Tongue (tissue), 2 donors: ENCODE results near the gene MAL. TPM values are rescaled to one million over a fixed set of nuclear protein-coding genes. Genes with fewer than 3 reads are reported as not detected.

ENCODE experiments used
- DNase-seq: peaks from one replicate; pipeline ENCODE4 v3.0.0-alpha.2; 2015
- total RNA-seq: library from RNA; depleted of rRNA; stranded (reverse); fragments of >200 nt; gene quantifications from one replicate; pipeline ENCODE4 v1.2.3, GENCODE V29; 2014

MAL gene
- 16.9 TPM for total RNA-seq

DNA sequence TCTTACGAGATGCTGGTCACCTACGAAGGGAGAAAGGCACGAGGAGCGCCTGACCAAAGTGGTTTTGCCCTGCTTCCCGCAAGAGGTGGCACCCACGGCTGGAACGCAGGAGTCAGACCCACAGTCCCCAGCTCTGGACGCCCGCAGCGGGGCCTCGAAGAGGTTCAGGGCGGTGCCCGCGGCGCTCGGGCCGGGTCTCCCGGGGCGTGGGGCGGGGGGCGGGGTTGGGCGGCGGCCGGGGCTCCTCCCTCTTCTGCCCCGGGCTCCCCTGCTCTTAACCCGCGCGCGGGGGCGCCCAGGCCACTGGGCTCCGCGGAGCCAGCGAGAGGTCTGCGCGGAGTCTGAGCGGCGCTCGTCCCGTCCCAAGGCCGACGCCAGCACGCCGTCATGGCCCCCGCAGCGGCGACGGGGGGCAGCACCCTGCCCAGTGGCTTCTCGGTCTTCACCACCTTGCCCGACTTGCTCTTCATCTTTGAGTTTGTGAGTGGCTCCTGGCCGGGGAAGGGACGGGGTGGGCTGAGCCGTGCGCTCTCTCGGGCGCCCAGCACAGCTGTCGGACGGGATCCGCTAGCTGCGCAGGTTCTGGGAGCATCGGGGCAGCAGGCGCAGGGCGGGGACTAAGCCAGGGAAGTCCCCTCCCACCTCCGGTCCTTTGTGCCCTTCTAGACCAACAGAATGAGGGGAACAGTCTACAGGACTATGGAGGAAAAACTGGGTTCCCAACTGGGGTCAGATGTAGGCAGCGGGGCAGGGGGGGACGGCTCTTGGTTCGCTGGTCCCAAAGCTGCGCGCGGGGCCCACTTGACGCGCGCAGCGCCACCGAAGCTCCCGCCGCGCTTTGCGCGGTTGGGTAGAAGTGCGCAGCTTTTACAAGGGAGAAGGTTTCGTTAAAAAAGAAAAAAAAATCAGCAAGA lies at the start of gene MAL:
Gene MAL, plus strand, starts transcription at position 303 of the 914 bp plus-strand sequence. Its CDS starts 85 bp downstream, at position 388.
- DNase-seq = peak; percentile 56

GRCh38 chr2:94977826-94978225 lies 47.7 kb upstream of the MAL start:
- no peak for DNase-seq

DNA sequence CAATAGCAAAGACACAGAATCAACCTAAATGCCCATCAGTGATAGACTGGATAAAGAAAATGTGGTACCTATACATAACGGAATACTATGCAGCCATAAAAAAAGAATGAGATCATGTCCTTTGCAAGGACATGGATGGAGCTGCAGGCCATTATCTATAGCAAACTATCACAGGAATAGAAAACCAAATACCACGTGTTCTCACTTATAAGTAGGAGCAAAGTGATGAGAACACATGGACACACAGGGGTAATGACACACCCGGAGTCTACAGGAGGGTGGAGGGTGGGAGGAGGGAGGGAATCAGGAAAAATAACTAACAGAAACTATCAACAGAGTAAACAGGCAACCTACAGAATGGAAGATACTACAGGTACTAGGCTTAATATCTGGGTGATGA lies 46.6 kb upstream of the MAL start:
- no peak for DNase-seq

DNA sequence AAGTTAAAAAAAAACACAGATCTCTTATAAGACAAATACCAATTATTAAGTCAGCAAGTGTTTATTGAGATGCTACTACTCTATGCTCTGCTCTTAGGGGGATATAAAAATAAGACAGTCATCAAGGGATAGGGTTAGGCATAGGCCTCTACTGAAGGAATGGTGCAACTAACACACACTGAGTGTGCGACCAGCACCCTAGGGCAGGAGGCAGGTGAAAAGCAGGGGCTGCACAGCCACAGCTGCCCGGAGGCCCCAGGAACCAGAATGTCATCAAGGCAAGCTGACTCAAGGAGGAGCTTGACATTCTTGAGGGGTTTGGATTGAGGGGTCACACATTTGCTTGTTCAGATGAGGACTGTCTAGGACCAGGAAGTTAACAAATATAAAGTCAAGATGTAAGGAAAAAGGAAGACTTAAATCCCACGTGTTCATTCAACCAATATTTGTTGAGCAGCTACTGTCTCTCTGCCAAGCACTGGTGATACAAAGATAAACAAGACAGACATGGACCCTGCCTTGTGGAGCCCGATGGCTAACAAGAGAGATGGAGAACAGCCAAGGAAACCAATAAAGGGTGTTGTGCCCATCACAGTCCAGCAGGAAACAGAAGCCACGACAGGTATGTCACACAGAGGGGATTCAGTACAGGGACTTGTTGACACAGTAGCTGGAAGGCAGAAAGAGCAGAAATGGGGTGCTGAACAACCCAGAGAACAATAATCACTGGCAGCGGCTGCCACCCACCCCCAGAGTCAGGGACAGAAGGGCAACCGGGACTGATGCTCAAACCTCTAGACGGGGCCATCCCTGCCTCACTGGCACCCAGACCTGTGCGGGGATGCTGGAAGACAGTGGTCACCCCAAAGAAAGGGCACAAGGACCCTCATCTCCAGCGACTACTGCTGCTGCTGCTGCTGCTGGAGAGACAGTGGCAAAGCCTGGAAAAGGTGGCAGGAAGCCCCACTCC lies 45.8 kb upstream of the MAL start:
- DNase-seq = no peak

DNA sequence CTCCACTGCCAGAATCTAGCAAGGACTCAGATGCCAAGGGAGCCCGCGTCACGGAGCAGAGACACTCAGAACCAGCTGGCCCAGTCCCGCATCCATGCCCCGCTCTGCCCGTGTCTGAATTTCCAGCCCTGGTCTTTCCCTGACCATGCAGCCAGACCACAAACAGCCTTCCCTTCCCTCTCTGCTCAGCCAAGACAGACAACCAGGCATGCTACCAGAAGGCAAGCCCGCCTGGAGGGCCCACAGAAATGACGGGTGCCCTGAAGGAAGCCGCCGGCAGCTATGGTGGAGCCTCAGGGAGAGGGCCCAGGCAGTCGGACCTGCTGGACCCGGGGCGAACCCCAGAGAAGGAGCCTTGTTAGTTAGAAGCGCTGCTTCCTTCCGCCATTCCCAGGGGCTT lies 45.1 kb upstream of the MAL start:
- DNase-seq = no peak

DNA sequence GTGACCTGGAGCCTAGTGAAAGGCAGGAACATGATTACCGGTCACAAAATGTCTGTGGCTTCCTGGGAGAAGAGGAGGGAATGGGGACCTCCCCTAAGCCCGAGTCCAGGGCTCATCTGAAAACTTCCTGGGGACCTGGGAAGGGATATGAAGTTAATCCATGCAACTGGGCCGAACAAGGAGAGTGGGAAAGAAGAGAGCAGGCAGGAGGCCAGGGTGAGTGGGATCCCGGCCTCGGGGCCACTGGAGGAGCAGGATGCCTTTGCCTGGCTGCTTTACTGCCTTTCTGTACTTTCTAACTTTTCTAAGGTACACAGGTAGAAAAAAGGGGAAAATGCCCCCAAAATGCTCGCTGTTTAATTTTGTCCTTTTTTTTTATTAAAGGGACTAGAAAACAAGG lies 43.4 kb upstream of the MAL start:
- DNase-seq = no peak

- DNase-seq = no peak
Observed at GRCh38 chr2:94982675-94983074, 42.8 kb upstream of the MAL start.

DNA sequence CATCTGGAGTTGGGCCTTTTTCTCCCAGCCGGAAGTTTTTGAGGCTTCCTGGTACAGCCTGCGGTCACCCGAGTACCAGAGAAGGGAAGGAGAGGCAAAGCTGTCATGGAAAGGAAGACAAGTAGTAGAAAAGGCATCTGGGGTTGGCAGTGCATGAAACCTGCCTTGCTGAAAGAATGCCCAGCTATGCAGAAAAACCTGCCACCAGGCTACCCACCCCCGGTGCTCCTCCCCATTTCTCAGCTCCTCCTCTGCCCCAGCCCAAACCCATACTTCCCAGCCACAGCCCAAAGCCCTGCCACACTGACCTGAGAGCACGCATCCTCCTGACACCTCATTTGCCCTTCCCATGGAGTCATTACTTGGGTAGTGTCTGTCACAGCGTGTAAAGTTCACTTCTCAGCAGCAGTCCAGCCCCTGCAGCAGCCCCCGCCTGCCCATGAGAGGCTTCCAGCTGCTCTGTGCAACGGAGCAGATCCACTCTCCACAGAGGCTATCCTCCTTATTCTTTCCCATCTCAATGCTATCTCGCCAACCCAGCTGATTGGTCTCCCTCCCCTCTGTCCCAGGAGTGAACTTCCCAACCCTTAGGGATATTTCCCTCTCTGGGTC lies 40.4 kb upstream of the MAL start:
- DNase-seq = no peak

DNA sequence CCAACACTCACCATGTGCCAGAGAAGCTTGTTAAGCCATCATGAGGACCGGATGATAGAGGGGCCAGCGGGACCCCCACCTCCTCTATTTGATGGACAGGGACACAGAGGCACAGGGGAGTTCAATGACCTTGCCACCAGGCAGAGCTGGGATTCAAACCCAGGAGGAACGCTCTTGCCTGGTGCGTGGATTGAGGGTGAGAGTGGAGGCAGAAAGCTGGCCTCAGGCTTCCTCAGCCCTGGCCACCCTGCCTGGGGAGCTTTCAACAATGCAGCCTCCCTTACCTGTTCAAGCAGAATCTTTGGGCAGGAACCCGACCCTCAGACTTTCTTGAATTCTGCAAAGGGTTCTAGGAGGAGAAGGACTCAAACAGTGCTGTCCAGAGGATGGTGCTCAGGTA lies 39.9 kb upstream of the MAL start:
- no peak for DNase-seq

DNA sequence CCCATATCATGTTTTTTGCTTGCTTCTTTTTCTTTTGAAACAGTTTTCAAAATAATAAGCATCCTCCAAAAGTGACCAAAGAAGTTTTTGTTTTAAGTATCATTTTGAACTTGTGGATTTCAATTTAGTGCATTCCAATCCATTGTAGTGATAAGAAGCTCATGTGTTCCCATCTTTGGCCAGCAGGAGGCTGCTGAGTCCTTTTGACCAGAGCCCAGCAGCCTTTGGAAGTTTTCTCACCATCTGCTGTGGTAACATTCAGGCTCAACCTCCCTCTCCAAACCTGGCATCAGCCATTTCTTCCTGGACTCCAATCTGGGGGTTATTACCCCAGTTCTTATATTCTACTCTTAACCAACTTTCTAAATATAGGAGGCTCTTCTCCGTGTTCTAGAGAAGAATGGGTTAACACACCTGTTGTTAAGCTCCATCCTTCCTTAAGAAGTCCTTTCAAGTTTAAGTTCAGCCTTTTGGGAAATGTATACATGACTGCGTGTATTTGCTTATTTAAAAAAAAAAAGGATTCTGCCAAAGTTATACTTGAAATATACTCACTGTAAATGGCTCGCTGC lies 39.0 kb upstream of the MAL start:
- DNase-seq = peak; percentile 79

DNA sequence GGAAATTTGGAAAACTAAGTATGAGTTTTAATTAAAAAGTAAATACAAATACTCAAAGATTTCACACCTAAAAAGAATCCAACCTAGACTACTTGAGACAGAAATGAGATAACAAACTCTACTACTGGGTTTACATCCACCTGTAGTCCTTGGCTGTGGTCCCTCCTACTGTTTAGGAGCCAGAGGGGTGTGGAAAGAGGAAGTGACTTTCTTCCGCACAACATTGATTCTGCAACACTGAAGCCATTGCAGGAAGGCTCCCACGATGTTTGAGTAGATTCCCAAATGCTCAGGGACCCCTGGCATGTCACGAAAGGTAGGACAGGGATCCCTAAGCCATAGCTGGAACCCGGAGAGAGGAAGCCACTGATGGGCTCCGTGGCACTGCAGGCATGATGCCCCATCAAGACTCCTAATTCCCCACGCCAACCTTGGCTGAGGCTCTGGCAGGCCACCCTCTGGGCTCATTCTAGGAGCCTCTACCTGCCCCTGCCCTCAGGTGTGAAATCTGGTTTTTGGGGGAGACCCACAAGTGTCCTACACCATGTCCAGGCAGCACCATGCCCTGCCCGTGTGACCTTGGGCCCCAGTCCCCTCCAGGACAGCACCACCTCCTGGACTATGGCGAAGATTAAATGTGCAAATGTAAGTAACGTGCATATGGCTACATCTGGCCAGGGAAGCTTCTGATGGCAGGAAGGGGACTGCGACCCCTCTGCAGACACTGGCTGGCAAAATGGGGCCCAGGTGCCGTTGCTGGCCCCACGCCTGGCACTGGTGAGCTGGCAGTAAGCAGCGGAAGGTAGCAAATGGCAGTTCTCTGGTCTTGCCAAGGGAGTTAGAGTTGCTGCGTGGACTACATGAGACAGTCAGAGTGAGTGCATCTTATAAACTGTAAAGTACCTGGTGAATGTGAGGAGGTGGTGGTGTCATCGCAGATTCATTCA lies 38.2 kb upstream of the MAL start:
- no peak for DNase-seq

DNA sequence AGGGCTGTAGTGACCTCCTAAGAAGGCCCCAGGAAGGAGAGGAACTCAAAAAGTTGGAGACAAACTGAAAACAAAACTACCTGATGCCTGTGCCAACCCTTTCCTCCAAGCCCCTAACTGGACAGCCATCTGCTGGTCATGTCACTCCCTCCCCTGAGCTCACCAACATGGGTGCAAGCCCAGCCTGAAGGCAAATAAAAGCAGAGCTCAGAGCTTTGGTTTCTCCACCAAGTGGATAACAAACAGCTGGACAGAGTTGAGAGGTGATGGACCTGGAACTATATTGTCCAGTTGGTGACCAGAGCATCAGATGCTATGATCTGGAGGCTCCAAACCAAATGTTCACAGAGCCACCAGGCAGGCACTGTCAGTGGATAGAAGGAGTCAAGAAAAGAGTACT lies 34.6 kb upstream of the MAL start:
- DNase-seq = no peak

DNA sequence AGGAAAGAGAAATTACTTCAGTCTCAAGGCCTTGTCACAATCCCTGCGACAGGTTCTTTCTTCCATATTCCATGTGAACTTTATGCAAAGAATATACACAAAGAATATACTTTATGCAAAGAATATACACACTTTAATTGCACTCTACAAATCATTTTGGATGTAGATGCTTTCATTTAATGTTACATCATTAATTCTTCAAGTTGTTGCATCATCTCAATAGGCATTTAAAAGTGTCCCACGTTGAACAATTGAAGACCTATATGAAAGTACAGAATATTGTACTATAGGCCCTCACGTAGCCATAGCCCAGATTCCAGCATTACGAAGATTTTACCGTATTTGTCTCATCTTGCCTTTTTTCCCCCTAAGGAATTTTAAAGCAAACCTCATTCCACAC lies 33.1 kb upstream of the MAL start:
- DNase-seq = no peak

DNA sequence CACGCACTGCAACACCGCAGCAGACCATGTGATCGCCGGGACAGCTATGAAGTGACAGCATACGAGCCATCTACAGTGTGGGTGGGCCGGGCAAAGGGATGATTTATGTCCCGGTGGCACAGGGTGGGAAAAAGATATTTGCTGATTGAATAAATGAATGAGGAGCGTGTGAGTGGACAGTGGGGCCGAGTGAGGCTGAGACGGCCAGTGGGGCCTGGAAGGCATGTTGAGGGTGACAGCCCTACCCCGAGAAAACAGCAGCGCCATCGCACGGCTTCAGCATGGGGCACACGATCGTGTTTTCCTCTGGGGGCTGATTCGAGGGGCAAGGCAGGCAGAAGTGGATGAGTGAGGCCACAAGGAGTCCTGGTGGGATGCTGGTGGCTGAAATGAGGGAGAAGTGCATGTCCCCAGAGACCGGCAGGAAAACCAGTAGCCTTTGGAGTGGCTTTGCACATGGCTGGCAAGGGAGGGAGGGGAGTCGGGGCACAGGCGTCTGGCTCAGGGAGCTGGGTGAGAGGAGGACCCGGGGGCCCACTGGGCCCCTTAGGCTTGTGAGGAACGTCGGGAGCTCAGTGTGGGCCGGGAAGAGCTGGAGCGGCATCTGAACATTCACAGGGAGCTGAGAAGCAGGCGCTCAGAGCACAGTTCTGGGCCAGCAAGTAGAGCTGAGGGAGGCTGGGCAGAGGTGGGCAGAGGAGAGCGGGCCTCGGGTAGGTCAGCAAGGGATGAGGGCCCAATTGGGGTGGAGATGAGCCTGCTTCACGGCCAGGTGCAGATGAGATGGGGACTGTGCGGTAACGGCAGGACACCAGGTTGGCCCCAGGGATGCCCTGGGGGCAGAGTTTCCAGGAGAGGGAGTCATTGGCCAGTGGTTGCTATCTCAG lies 32.1 kb upstream of the MAL start:
- no peak for DNase-seq

DNA sequence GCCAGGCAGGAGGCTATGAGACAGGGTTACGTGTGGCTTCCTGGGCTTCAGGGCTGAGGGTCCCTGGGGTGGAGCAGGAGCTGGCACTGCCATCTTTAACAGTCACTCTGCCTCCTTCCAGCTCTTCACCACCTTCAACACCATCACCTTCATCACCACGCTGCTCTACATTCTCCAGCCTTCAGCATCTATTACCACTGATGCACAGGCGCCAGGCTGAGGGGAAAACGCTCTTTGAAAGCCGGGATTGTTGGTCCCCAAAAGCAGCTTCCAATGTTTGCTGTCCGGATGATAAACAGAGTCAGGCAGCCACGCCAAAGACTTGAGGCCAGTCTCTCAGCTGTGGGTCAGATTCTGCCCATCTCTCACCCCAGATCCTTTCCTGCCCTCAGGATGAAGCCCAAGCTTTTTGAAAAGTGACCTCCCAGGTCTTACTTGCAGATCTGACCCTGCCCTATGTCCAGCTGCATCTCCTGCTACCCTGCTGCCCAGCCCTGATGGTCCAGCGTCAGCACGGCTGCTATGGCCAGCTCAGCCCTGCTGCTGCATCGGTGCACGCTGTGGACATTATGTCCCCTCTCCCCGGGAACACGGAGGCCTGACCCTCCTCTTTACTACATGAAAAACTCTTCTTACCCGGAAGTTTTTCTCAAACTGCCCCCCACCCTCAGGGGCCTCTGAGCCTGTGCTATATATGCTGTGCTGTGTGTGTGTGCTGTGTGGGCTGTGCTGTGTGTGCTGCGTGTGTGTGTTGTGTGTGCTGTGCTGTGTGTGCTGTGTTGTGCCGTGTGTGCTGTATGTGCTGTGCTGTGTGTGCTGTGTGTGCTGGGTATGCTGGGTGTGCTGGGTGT lies 31.2 kb upstream of the MAL start:
- no peak for DNase-seq

- DNase-seq = no peak
Observed at GRCh38 chr2:94994914-94995552, 30.5 kb upstream of the MAL start.

DNA sequence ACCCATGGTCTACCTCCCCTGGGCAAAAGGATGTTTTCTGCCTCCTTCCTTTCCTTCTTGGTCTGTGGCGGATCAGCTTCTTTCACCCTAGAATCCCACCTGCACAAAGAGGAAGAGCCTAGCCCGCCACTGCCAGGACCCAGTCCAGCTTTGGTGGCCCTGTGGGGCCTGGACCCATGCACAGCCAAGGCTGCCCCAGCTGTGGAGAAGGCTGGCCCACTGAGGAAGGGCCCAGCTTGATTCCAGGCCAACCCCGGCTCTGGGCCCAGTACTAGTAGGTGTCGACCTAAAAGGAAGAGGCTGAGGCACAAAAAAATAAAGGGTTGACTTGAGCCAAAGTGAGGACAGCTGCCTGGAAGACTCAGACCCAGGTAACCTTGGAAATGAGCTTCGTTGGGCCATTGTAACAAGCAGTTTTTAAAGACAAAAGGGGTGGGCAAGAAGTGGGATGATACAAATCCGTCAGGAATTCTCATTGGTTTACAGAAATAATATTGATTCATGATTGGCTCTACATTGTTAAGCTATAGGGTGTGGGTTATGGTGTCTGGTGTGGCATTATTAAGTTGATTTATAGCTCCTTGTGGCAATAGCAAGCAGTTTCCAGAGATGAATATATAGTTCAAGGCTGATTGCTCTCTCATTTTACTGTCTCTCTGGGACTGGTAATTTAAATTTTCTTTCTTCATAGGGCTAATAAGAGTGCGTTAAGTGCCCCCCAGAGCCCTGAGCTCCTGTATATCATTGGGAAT lies 29.8 kb upstream of the MAL start:
- DNase-seq = no peak
